Epithelial cell of esophagus (primary cell): ENCODE results near the gene COL26A1.
"Not testable (repeated sequence)": the region's sequence is repeated elsewhere in the genome, so short reads cannot be mapped to it uniquely, and the experiment has no call there.

Experiments
- DNase-seq: peaks from one replicate; pipeline ENCODE4 v3.0.0; 2010; ENCODE audit warnings: low read depth
- H3K4me3 ChIP-seq: 2 replicates; pipeline ENCODE4 v1.5.1; 2011; ENCODE audit warnings: mild to moderate bottlenecking, low read length, control low read depth
- TF ChIP-seq, protein P1 (sequence below): IDR thresholded peaks from 2 replicates; pipeline ENCODE4 v1.5.1; 2011; ENCODE audit warnings: low read depth, mild to moderate bottlenecking, low read length, control low read depth, inconsistent platforms; ENCODE audit not compliant: insufficient read depth; ENCODE audit errors: missing control alignments

COL26A1 gene

DNA sequence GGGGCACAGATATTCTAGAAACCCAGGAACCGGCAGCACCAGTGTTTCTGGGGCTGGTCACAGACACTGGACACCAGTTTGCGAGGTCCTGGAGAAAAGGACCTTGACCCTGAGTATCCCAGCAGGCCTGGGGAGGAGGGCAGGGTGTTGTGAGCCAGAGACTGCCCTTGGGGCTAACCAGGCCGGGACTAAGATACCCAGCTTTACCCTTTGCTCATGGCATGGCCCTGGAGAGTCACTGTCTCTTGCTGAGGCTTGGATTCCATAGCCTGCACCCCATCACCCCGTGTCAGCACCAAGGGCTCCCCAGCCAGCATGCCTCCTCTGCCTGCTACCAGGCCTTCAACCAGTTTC, 124.4 kb downstream of the COL26A1 start:
- no peak overlapping the region for H3K4me3 ChIP-seq
- no peak for DNase-seq
- TF ChIP-seq, protein P1, sequence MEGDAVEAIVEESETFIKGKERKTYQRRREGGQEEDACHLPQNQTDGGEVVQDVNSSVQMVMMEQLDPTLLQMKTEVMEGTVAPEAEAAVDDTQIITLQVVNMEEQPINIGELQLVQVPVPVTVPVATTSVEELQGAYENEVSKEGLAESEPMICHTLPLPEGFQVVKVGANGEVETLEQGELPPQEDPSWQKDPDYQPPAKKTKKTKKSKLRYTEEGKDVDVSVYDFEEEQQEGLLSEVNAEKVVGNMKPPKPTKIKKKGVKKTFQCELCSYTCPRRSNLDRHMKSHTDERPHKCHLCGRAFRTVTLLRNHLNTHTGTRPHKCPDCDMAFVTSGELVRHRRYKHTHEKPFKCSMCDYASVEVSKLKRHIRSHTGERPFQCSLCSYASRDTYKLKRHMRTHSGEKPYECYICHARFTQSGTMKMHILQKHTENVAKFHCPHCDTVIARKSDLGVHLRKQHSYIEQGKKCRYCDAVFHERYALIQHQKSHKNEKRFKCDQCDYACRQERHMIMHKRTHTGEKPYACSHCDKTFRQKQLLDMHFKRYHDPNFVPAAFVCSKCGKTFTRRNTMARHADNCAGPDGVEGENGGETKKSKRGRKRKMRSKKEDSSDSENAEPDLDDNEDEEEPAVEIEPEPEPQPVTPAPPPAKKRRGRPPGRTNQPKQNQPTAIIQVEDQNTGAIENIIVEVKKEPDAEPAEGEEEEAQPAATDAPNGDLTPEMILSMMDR, result no peak

DNA sequence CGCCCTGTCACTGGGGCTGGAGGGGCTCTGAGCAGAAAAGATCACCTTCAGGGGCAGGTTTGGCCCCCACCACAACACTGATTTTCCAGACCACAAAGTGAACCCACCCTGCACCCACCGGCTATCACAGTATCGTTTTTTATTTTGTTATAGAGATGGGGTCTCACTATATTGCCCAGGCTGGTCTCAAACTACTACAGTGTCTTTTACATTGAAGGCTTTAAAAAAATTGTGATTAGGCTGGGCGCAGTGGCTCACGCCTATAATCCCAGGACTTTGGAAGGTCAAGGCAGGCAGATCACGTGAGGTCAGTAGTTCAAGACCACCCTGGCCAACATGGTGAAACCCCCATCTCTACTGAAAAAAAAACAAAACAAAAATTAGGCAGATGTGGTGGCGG, 125.1 kb downstream of the COL26A1 start:
- TF ChIP-seq, protein P1, result no peak
- no peak overlapping the region for H3K4me3 ChIP-seq
- no peak for DNase-seq

DNA sequence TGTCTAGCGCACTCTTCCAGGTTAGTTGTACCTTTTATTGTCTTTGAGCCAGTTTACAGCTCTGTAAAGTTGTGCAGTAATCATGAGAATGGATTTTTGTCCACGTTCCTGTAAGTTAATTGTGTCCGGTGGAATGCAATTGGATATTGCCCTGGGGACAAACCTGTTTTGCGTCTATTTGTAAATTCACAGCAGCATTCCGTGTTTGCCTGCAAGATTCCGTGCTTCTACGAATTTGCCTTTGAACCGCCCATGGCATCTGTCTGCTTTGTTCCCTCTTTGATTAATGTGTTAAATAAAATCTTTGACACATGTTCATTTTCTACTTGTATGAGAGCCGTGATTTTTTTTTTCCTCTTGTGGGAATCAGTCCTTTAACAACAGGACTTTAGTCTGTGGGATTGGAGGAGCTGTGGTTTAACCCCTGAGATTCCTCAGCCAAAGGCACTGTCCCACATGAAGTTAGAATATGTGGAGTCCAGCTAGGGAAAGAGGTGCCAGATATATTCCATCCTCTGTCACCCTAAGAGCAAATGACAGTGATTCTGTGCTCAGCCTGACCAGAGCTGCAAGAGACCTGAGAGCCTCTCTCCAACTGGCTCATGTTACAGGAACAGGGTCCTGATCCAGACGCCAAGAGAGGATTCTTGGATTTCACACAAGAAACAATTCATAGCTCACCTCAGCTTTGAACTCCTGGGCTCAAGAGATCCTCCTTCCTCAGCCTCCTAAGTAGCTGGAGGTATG, 126.3 kb downstream of the COL26A1 start:
- TF ChIP-seq, protein P1, result no peak
- DNase-seq, result peak; percentile 10
- H3K4me3 ChIP-seq, result no peak overlapping the region

DNA sequence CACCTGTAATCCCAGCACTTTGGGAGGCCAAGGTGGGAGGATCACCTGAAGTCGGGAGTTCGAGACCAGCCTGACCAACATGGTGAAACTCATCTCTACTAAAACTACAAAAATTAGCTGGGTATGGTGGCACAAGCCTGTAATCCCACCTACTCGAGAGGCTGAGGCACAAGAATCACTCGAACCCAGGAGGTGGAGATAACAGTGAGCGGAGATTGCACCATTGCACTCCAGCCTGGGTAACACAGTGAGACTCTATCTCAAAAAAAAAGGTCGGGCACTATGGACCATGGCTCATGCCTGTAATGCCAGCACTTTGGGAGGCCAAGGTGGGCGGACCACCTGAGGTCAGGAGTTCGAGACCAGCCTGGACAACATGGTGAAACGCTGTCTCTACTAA, 127.8 kb downstream of the COL26A1 start:
- H3K4me3 ChIP-seq, DNase-seq: not testable (repeated sequence)

DNA sequence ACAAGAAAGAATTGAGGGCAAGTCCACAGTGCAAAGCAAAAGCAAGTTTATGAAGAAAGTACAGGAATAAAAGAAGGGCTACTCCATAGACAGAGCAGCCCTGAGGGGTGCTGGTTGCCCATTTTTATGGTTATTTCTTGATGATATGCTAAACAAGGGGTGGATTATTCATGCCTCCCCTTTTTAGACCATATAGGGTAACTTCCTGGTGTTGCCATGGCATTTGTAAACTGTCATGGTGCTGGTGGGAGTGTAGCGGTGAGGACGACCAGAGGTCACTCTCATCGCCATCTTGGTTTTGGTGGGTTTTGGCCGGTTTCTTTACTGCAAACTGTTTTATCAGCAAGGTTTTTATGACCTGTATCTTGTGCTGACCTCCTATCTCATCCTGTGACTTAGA, 128.8 kb downstream of the COL26A1 start:
- not testable (repeated sequence) for DNase-seq, H3K4me3 ChIP-seq

DNA sequence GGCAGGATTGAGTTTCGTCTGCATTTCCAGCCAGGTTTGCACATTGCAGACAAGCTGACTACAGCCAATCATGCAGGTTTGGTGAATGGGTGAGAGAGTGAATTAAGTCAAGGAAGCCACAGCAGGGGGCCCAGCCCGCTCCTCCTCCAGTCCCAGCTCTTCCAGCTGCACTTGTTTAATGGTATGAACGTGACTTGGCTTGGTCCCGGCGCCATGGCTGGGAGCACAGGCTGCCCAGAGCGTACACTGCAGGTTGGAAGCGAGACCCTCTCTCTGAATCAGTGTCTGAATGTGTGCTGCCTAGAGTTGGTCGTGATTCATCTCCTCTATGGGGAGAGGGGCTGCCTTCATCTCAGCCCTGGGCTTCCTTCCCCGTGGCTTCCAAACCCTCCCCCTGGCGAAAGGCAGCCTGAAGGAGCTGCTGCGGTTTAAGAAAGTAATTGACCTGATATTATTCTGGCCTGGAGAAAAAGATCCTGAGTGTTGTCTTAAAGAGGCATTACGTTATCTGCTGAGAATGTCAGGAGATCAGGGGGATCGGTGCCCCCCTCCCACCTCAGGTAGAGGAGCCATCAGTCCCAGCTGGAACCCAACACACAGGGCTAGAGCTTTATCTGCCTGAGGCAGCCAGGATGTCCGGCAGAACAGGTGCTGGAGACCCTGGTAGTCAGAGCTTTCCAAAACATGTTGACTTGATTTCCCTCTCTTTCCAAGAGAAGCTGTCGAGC, 132.1 kb downstream of the COL26A1 start:
- no peak overlapping the region for H3K4me3 ChIP-seq
- DNase-seq, result no peak
- TF ChIP-seq, protein P1, result no peak

DNA sequence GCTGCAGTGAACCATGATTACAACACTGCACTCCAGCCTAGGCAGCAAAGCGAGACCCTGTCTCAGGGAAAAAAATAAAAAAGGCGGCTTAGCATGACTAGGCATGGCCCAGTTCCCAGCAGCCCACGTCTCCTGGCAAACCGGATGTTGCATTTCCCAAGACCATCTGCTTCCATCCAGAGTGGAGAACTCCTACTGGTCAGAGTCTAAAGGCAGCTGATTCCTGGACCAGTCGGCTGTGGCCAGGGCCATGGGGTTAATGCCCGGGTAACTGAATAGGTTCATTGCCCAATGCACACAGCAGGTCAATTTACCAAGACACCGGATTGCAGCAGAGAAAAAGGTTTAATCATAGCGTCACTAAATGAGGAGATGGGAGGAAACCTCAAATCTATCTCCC, 133.3 kb downstream of the COL26A1 start:
- DNase-seq, result no peak
- TF ChIP-seq, protein P1, result no peak
- no peak overlapping the region for H3K4me3 ChIP-seq

DNA sequence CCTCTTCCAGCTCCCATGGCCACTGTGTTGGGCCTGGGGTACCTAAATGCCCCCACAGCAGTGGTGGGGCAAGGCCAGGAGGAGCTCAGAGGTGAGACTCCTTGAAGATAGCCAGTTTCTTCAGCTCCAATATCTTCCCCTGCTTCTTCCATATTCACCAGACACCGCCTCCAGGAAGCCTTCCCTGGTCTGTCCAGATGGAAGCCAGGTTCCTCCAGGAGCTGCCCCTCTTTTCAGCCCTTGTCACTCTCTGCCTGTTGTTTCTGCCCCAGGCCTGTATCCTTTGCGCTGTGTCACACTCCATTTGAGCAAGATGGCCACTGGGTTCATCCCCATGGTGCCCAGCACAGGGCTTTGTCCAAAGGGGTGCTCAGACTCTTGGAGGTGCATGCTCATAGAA, 138.7 kb downstream of the COL26A1 start:
- TF ChIP-seq, protein P1, result no peak
- no peak overlapping the region for H3K4me3 ChIP-seq
- DNase-seq, result no peak
